DND-41 (cell line): ENCODE data around the gene HNF1B.

Experiments
- ATAC-seq: fragments of 200-7000 bp; cut with Tn5 transposase; 3 replicates; pipeline ENCODE4 v1.9.1; 2021; ENCODE audit warnings: low read depth; ENCODE audit not compliant: insufficient read depth
- DNase-seq: peaks from one replicate; pipeline ENCODE4 v3.0.0-alpha.2; 2020
- H2AFZ ChIP-seq: 2 replicates; pipeline ENCODE4 v1.6.0; 2012; ENCODE audit warnings: low read depth, low read length
- H3K27ac ChIP-seq: 2 replicates; pipeline ENCODE4 v1.5.1; 2012; ENCODE audit warnings: low read length, inconsistent platforms
- H3K27me3 ChIP-seq: fragments of 200-600 bp; sonication (generic); 2 replicates; pipeline ENCODE4 v1.6.0; 2012; ENCODE audit warnings: low read length, mild to moderate bottlenecking, inconsistent platforms; ENCODE audit not compliant: insufficient read depth, poor library complexity
- H3K36me3 ChIP-seq: 2 replicates; pipeline ENCODE4 v1.5.1; 2012; ENCODE audit warnings: low read length, inconsistent platforms; ENCODE audit not compliant: insufficient read depth
- H3K4me1 ChIP-seq: 2 replicates; pipeline ENCODE4 v1.5.1; 2012; ENCODE audit warnings: mild to moderate bottlenecking, low read length; ENCODE audit not compliant: insufficient read depth
- H3K4me2 ChIP-seq: 2 replicates; pipeline ENCODE4 v1.6.0; 2012; ENCODE audit warnings: mild to moderate bottlenecking, moderate library complexity, low read length, inconsistent platforms; ENCODE audit not compliant: insufficient read depth
- H3K4me3 ChIP-seq, 2 experiments: fragments of 200-600 bp in 1 of 2; shearing (Covaris generic) in 1 of 2; 2 replicates each; pipeline ENCODE4 v1.5.1; 2012 to 2016; ENCODE audit warnings: inconsistent platforms in 2 of 2, low read length in 2 of 2, mild to moderate bottlenecking in 2 of 2, low read depth in 1 of 2, moderate library complexity in 1 of 2
- H3K79me2 ChIP-seq: 2 replicates; pipeline ENCODE4 v1.6.0; 2012; ENCODE audit warnings: low read length, inconsistent platforms; ENCODE audit not compliant: insufficient read depth
- H3K9ac ChIP-seq: 2 replicates; pipeline ENCODE4 v1.6.0; 2012; ENCODE audit warnings: low read depth, mild to moderate bottlenecking, inconsistent platforms, low read length, moderate library complexity
- H3K9me3 ChIP-seq: 2 replicates; pipeline ENCODE4 v1.5.1; 2012; ENCODE audit warnings: low read length, moderate library complexity, mild to moderate bottlenecking, inconsistent platforms; ENCODE audit not compliant: insufficient read depth, severe bottlenecking
- H4K20me1 ChIP-seq: 2 replicates; pipeline ENCODE4 v1.6.0; 2012; ENCODE audit warnings: low read length; ENCODE audit not compliant: insufficient read depth
- EZH2 ChIP-seq: IDR thresholded peaks from 3 replicates; pipeline ENCODE4 v1.6.1; 2012; ENCODE audit warnings: borderline replicate concordance, low read depth, mild to moderate bottlenecking, moderate library complexity, low read length, inconsistent platforms; ENCODE audit not compliant: severe bottlenecking
- TF ChIP-seq, protein P1 (sequence below): IDR thresholded peaks from 2 replicates; pipeline ENCODE4 v1.5.1; 2012; ENCODE audit warnings: borderline replicate concordance, low read length, moderate library complexity, mild to moderate bottlenecking; ENCODE audit not compliant: poor library complexity, severe bottlenecking; ENCODE audit errors: extremely low read depth

HNF1B gene

DNA sequence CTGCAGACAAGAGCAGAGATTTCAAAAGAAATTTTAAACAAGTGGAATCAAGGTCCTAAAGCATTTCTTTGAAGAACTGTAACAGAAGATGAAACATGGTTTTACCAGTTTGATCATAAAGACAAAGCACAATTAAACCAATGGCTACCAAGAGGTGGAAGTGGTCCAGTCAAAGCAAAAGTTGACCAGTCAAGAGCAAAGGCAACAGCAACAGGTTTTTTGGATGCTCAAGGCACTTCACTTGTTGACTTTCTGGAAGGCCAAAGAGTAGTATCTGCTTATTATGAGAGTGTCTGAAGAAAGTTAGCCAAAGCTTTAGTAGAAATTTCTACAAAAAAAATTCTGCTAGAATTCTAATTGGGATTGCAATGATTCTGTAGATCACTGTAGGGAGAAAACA lies 106.9 kb downstream of the HNF1B start:
- no peak for TF ChIP-seq EZH2
- TF ChIP-seq, protein P1, sequence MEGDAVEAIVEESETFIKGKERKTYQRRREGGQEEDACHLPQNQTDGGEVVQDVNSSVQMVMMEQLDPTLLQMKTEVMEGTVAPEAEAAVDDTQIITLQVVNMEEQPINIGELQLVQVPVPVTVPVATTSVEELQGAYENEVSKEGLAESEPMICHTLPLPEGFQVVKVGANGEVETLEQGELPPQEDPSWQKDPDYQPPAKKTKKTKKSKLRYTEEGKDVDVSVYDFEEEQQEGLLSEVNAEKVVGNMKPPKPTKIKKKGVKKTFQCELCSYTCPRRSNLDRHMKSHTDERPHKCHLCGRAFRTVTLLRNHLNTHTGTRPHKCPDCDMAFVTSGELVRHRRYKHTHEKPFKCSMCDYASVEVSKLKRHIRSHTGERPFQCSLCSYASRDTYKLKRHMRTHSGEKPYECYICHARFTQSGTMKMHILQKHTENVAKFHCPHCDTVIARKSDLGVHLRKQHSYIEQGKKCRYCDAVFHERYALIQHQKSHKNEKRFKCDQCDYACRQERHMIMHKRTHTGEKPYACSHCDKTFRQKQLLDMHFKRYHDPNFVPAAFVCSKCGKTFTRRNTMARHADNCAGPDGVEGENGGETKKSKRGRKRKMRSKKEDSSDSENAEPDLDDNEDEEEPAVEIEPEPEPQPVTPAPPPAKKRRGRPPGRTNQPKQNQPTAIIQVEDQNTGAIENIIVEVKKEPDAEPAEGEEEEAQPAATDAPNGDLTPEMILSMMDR: no peak
- H3K9me3 ChIP-seq: no peaks in the 10 kb centered on the region

More for the DNA sequence above, 106.9 kb downstream of the HNF1B start:
- Histone ChIP-seq H3K9ac (no peak overlapping the region), H4K20me1 (no peaks in the 10 kb centered on the region), H3K27ac (no peak overlapping the region), H3K27me3 (no peaks in the 10 kb centered on the region), H3K79me2 (peaks cover 76% of the 10 kb centered on the region), H3K4me2 (no peak overlapping the region), H3K4me1 (peaks cover 24% of the 10 kb centered on the region), H3K36me3 (peaks cover 65% of the 10 kb centered on the region), H3K4me3 (no peak overlapping the region), H2AFZ (no peak overlapping the region)
- DNase-seq (no peak), ATAC-seq (no peak)
